Measurements from ENCODE around the gene GMPR2.

The GMPR2 gene

DNA sequence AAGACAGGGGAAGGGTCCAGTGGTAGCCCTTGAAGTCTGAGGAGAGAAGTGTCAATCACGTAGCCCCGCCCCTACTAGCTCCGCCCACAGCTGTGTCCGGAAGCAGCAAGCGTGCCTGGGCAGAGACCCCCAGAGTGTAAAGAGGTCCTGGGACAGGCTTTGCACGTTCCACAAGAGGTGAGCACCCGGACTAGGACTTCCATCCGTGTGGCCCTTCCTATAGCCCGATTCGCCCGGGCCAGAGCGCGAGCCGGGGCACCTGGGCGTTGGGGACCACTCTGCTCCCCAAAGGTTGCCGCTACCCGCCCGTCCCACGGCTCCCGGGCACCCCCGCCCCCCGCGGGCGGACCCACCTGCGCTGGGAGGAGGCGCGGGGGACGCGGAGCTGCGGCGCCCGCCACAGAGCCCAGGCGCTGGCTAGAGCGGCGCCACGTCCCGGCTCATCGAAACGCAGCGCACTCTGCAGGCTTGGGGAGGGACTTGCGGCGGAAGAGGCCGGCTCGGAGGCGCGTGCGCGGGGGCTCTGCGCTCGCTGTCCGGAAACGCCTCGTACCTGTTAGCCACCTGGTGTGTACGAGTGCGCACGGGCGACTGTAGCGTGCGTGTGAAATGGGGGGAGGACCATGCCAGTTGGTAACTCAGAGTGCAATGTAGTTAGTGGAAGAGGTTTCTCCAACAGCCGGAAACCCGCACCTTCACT is 38.6 kb downstream of the GMPR2 start, which contains the start of gene RABGGTA:
RABGGTA (minus strand) TSS at position 464 of the 700 bp plus-strand sequence. CDS start 482 bp downstream, outside the sequence.
- TF ChIP-seq EZH2 (IDR thresholded peaks at IDR 0.05) (no peak), POLR2AphosphoS5 (IDR thresholded peaks at IDR 0.05; ENCODE audit: borderline replicate concordance, low read depth, low read length) (peak; percentile 80), FOXP2 (optimal IDR thresholded peaks at IDR 0.05; ENCODE audit: control extremely low read depth, extremely low read length, insufficient read depth) (peak; percentile 79)
- no peaks in the 10 kb centered on the region for H3K9me3 ChIP-seq (ENCODE audit: low read depth, low read length)
- peak within 1 kb of the TSS; percentile 94 for H3K27ac ChIP-seq
- no peaks in the 10 kb centered on the region for H3K36me3 ChIP-seq (ENCODE audit: insufficient read depth, low read length)
- peak within 1 kb of the TSS; percentile 98 for H3K9ac ChIP-seq (ENCODE audit: insufficient read length)
- DNase-seq (ENCODE audit: low read depth, low spot score), result peak; percentile 18
- peak within 1 kb of the TSS; percentile 91 for H3K4me3 ChIP-seq

DNA sequence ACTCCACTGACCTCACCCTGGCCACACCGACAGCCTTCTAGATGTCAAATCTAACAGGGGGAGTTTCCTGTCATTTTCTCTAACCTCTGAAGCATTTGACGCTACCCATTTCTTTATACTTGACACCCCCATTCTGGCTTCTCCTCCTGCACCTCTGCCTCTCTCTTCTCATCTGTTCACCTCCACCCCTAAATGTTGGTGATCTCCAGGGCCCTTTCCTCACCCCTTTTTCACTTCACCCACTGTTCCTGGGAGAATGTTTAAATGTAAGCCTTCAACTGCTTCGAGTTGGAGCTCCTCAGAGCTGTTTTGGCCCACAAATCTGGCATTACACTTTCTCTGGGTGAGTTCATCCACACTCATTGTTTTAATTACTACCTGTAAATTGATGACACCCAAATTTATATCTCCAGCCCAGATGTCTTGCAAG is 39.1 kb downstream of the GMPR2 start:
- Histone ChIP-seq H3K9ac (ENCODE audit: insufficient read length) (peak overlapping the region; percentile 98), H3K4me3 (peak overlapping the region; percentile 91), H3K27ac (no peak overlapping the region), H3K9me3 (ENCODE audit: low read depth, low read length) (no peaks in the 10 kb centered on the region), H3K36me3 (ENCODE audit: insufficient read depth, low read length) (no peaks in the 10 kb centered on the region)
- no peak for DNase-seq (ENCODE audit: low read depth, low spot score)
- TF ChIP-seq POLR2AphosphoS5 (IDR thresholded peaks at IDR 0.05; ENCODE audit: borderline replicate concordance, low read depth, low read length) (no peak), FOXP2 (optimal IDR thresholded peaks at IDR 0.05; ENCODE audit: control extremely low read depth, extremely low read length, insufficient read depth) (no peak), EZH2 (IDR thresholded peaks at IDR 0.05) (no peak)

- Histone ChIP-seq H3K9me3 (ENCODE audit: low read depth, low read length) (no peaks in the 10 kb centered on the region), H3K4me3 (no peak overlapping the region; the same call in 1 of the 2 replicates), H3K36me3 (ENCODE audit: insufficient read depth, low read length) (no peaks in the 10 kb centered on the region), H3K9ac (ENCODE audit: insufficient read length) (peak overlapping the region; percentile 18), H3K27ac (no peak overlapping the region)
- no peak for DNase-seq (ENCODE audit: low read depth, low spot score)
- TF ChIP-seq POLR2AphosphoS5 (IDR thresholded peaks at IDR 0.05; ENCODE audit: borderline replicate concordance, low read depth, low read length), result no peak
- TF ChIP-seq FOXP2 (optimal IDR thresholded peaks at IDR 0.05; ENCODE audit: control extremely low read depth, extremely low read length, insufficient read depth), result no peak
- TF ChIP-seq EZH2 (IDR thresholded peaks at IDR 0.05), result no peak
These were observed 39.7 kb downstream of the GMPR2 start for GRCh38 chr14:24272467-24272866.

DNA sequence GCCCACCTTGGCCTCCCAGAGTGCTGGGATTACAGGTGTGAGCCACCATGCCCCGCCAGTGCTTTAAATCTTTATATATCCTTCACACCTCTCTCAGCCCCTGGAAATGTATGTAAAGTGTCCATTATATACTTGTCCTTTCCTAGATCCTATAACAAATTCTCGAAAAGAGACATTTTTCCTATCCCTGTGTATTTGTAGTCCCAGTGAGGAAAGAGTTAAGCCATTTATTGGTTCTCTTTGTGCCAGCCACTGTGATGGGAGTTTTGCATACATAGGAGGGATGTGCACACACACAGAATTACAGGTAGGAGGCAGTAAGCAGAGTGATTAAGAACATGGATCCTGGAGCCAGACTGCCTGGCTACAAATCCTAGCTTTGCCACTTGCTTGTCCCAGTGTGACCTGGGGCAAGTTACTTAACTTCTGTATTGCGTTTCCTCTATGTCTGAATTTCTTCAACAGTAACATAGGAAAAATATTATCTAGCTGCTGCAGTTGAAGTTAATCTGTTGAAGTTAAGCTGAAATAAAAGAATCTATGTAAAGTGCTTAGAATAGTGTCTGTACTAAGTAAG is 40.8 kb downstream of the GMPR2 start:
- H3K9ac ChIP-seq (ENCODE audit: insufficient read length), result no peak overlapping the region
- no peak overlapping the region for H3K27ac ChIP-seq

GRCh38 chr14:24274101-24274543 is 41.4 kb downstream of the GMPR2 start:
- H3K9me3 ChIP-seq (ENCODE audit: low read depth, low read length), result no peaks in the 10 kb centered on the region
- no peak for TF ChIP-seq EZH2 (IDR thresholded peaks at IDR 0.05)
- TF ChIP-seq POLR2AphosphoS5 (IDR thresholded peaks at IDR 0.05; ENCODE audit: borderline replicate concordance, low read depth, low read length), result no peak
- TF ChIP-seq FOXP2 (optimal IDR thresholded peaks at IDR 0.05; ENCODE audit: control extremely low read depth, extremely low read length, insufficient read depth), result no peak
- H3K27ac ChIP-seq, result no peak overlapping the region
- H3K4me3 ChIP-seq, result no peak overlapping the region
- H3K9ac ChIP-seq (ENCODE audit: insufficient read length), result no peak overlapping the region
- H3K36me3 ChIP-seq (ENCODE audit: insufficient read depth, low read length), result no peaks in the 10 kb centered on the region
- no peak for DNase-seq (ENCODE audit: low read depth, low spot score)

More for the DNA sequence above, 40.8 kb downstream of the GMPR2 start:
- no peaks in the 10 kb centered on the region for H3K36me3 ChIP-seq (ENCODE audit: insufficient read depth, low read length)
- H3K4me3 ChIP-seq, result no peak overlapping the region
- TF ChIP-seq EZH2 (IDR thresholded peaks at IDR 0.05), result no peak
- no peak for TF ChIP-seq POLR2AphosphoS5 (IDR thresholded peaks at IDR 0.05; ENCODE audit: borderline replicate concordance, low read depth, low read length)
- TF ChIP-seq FOXP2 (optimal IDR thresholded peaks at IDR 0.05; ENCODE audit: control extremely low read depth, extremely low read length, insufficient read depth), result no peak
- H3K9me3 ChIP-seq (ENCODE audit: low read depth, low read length), result no peaks in the 10 kb centered on the region
- no peak for DNase-seq (ENCODE audit: low read depth, low spot score)

GRCh38 chr14:24277071-24277470 is 44.3 kb downstream of the GMPR2 start:
- Histone ChIP-seq H3K27ac (no peak overlapping the region), H3K9ac (ENCODE audit: insufficient read length) (no peak overlapping the region), H3K4me3 (no peak overlapping the region), H3K9me3 (ENCODE audit: low read depth, low read length) (no peaks in the 10 kb centered on the region), H3K36me3 (ENCODE audit: insufficient read depth, low read length) (no peaks in the 10 kb centered on the region)
- no peak for DNase-seq (ENCODE audit: low read depth, low spot score)
- TF ChIP-seq EZH2 (IDR thresholded peaks at IDR 0.05), result no peak
- no peak for TF ChIP-seq FOXP2 (optimal IDR thresholded peaks at IDR 0.05; ENCODE audit: control extremely low read depth, extremely low read length, insufficient read depth)
- no peak for TF ChIP-seq POLR2AphosphoS5 (IDR thresholded peaks at IDR 0.05; ENCODE audit: borderline replicate concordance, low read depth, low read length)

GRCh38 chr14:24277606-24278321 is 45.0 kb downstream of the GMPR2 start:
- no peaks in the 10 kb centered on the region for H3K9me3 ChIP-seq (ENCODE audit: low read depth, low read length)
- DNase-seq (ENCODE audit: low read depth, low spot score), result no peak
- H3K27ac ChIP-seq, result no peak overlapping the region
- H3K9ac ChIP-seq (ENCODE audit: insufficient read length), result no peak overlapping the region
- H3K36me3 ChIP-seq (ENCODE audit: insufficient read depth, low read length), result no peaks in the 10 kb centered on the region
- no peak overlapping the region for H3K4me3 ChIP-seq
- TF ChIP-seq EZH2 (IDR thresholded peaks at IDR 0.05) (no peak), FOXP2 (optimal IDR thresholded peaks at IDR 0.05; ENCODE audit: control extremely low read depth, extremely low read length, insufficient read depth) (no peak), POLR2AphosphoS5 (IDR thresholded peaks at IDR 0.05; ENCODE audit: borderline replicate concordance, low read depth, low read length) (no peak)

DNA sequence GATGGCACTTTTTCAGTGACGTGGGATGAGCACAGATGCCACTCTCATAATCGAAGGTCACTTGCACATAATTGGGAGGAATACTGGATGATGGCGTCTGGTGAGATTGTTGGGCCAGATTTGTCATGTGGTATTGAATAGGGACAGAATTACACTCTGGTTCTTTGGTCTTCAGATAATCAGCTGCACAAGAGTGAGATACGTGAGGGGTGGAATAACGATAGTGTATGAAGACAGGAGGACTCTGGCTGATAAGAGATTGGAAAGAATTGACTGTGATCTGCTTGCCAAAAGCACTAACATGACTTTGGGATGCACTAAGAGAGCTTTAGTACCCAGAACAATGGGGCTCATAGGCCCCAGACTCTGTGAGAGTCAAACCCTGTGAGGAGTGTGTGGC is 45.7 kb downstream of the GMPR2 start:
- no peaks in the 10 kb centered on the region for H3K36me3 ChIP-seq (ENCODE audit: insufficient read depth, low read length)
- DNase-seq (ENCODE audit: low read depth, low spot score), result no peak
- H3K4me3 ChIP-seq, result no peak overlapping the region
- H3K9me3 ChIP-seq (ENCODE audit: low read depth, low read length), result no peaks in the 10 kb centered on the region
- TF ChIP-seq FOXP2 (optimal IDR thresholded peaks at IDR 0.05; ENCODE audit: control extremely low read depth, extremely low read length, insufficient read depth), result no peak
- TF ChIP-seq EZH2 (IDR thresholded peaks at IDR 0.05), result no peak
- no peak for TF ChIP-seq POLR2AphosphoS5 (IDR thresholded peaks at IDR 0.05; ENCODE audit: borderline replicate concordance, low read depth, low read length)
- no peak overlapping the region for H3K9ac ChIP-seq (ENCODE audit: insufficient read length)
- no peak overlapping the region for H3K27ac ChIP-seq
